ENCODE data around the gene HOXC11.
A peak's percentile ranks its signal among the peaks of the same experiment; 100 is the strongest.

HOXC11 gene

GRCh38 chr12:53975479-53976152, 2.7 kb downstream of the HOXC11 start:
- DNase-seq = no peak

- DNase-seq = no peak
These were observed 3.4 kb downstream of the HOXC11 start for GRCh38 chr12:53976172-53976822.

- DNase-seq = no peak
These were observed 4.1 kb downstream of the HOXC11 start for GRCh38 chr12:53976823-53977595.

DNA sequence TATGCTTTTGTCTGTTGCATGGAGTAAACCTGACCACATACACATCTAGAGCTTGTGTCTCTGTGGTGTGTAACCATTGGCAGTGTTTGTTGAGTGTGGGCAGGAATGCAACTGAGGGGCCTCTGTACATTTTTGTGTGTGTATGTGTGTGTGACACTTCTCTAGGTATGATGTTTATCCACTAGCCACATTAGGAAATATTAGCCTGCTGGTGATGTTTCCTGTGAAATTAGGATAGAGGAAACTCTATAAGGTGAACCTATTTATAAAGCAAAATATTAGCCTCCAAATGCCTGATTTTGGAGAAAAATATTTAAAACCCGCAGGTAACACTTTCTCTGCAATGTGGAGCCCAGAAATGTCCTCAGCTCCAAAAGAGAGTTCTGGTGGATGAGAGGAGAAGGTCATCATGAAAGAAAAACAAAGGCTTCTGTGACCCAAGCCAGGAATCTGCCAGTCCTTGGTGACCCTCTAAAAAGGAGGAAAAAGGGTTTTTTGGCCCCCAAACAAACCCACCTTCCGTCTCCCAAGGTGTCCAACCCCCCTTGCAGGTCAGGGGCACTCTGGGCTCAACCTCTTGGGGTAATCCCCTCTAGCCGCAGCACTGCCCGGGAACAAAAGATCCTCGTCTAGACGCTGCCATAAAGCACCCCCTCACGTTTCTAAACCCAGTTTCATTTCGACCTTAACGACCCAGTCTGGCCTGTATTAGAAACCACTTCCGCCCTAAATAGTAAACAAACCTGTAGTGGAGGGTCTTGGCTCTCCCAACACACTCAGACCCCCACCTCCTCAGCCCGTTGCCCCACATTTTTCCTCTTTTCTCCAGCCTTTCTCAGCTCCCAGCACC, 4.9 kb downstream of the HOXC11 start:
- DNase-seq = no peak

- no peak for DNase-seq
These were observed 5.8 kb downstream of the HOXC11 start for GRCh38 chr12:53978477-53979356.

DNA sequence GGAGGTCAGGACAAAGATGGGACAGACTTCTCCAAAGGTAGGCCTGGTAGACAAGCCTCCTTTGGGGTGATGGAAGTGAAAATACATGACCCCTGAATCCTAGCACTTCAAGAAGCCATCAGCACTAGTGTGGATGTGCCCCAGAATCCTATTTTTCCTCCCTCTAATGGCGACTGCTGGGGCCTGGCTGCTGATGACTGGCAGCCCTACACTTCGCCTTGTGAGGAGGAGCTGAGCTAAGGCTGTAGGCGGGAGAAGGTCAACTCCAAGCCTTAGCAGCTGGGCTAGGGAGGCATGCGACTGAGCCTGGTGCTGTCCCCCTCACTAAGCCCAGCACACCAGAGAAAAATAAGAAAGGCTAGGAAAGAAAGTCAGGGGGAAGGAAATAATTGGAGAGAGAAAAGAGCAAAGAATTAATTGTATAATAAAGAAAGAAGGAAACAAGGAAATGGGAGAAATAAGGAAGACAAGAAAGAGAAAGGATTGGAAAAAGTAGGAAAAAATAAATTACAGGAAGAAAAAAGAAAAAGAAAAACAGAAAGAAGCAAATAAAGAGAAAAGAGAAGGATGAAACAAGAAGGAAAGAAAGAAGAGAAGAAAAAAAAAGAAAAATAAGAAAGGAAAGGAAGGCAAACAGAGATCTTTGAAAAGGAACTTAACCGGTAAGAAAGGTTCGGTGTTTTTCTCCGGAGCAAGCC, 7.3 kb downstream of the HOXC11 start:
- no peak for DNase-seq

GRCh38 chr12:53980802-53981496, 8.0 kb downstream of the HOXC11 start:
- DNase-seq = no peak

- DNase-seq = no peak
These were observed 9.0 kb downstream of the HOXC11 start for GRCh38 chr12:53981634-53982565.

- DNase-seq = no peak
These were observed 10.0 kb downstream of the HOXC11 start for GRCh38 chr12:53982648-53983567.

GRCh38 chr12:53983568-53983949, 10.6 kb downstream of the HOXC11 start:
- no peak for DNase-seq

GRCh38 chr12:53983950-53984572, 11.1 kb downstream of the HOXC11 start:
- DNase-seq = no peak

GRCh38 chr12:53984901-53985691, 12.2 kb downstream of the HOXC11 start, which contains the start of gene HOXC10:
TSS of gene HOXC10 (plus strand) at chr12:53985146. CDS start at chr12:53985260, 114 bp downstream.
- DNase-seq = peak; percentile 10

- DNase-seq = no peak
These were observed 12.7 kb downstream of the HOXC11 start for GRCh38 chr12:53985692-53985993.

DNA sequence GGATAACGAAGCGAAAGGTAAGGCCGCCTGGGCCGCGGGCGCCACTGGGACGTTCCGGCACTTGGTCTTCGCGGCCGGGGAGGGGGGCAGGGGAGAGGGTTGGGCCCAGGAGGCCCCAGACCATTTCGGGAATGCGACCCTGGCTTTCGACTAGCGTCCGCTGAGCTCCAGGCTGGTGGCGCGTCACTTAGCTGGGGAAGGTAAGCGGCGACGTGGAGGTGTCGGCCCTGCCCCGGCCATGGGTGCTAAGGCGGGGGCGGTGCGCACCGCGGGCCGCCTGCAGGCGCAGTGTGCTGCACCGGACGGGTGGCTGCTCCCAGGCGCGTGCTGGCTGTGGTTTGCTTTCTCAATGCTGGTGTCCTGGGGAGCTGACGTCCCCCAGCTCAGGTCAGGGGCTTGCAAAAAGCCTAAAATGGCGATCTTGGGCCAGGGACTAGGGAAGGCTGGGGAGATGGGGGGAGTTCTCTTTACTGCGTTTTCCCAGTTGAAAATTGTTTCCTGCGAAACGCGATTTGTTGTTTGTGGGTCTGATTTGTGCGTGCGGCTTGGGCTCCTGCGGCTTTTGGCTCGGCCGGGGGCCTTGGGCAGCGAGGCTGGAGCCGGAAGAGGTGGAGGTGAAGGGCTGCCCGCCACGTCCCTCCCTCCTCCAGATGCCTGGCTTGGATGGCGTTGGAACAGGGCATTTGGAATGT, 13.2 kb downstream of the HOXC11 start:
- DNase-seq = no peak

- no peak for DNase-seq
These were observed 14.0 kb downstream of the HOXC11 start for GRCh38 chr12:53986686-53987483.

GRCh38 chr12:53987787-53988230, 14.9 kb downstream of the HOXC11 start:
- no peak for DNase-seq

All from DMS 273 treated with DMSO at 0.1 percent for 48 hours (cell line).